HG03025 (cell line): ENCODE results near the gene EPS15.
"Not testable (repeated sequence)": the region's sequence is repeated elsewhere in the genome, so short reads cannot be mapped to it uniquely, and the experiment has no call there.

Source experiments
- ATAC-seq: cut with Tn5 transposase; IDR thresholded peaks from one replicate; pipeline ENCODE4 v1.9.1; 2021; ENCODE audit warnings: mild to moderate bottlenecking, moderate library complexity; ENCODE audit not compliant: unreplicated experiment, low FRiP score

Gene EPS15

GRCh38 chr1:51409755-51410541 is 109.1 kb downstream of the EPS15 start:
- ATAC-seq = not testable (repeated sequence)

DNA sequence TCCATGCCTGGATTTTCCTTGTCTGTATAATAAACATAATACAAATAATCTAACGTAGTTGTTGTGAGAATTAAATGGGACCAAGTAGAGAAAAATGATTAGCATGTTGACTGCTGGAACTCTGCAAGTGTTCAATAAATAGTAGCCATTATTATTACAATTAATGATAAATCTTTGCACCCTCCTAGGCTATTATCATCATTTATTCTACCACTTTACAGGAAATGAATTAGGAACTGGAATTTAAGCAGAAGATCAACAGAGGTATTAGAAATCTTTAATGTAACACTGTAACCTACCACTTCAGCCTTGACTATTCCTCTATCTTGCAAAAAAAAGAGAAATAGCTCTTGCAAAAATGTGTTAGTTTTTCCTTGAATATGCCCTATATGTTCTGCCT is 126.8 kb downstream of the EPS15 start:
- ATAC-seq = no peak

DNA sequence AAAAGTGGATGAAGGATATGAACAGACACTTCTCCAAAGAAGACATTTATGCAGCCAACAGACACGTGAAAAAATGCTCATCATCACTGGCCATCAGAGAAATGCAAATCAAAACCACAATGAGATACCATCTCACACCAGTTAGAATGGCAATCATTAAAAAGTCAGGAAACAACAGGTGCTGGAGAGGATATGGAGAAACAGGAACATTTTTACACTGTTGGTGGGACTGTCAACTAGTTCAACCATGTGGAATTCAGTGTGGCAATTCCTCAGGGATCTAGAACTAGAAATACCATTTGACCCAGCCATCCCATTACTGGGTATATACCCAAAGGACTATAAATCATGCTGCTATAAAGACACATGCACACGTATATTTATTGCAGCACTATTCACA is 128.4 kb downstream of the EPS15 start:
- ATAC-seq = not testable (repeated sequence)

- not testable (repeated sequence) for ATAC-seq
Observed at GRCh38 chr1:51387288-51387687, 131.8 kb downstream of the EPS15 start.

- not testable (repeated sequence) for ATAC-seq
Observed at GRCh38 chr1:51386259-51386658, 132.8 kb downstream of the EPS15 start.

GRCh38 chr1:51385776-51386175 is 133.3 kb downstream of the EPS15 start:
- no peak for ATAC-seq

- no peak for ATAC-seq
Observed at GRCh38 chr1:51381964-51382363, 137.1 kb downstream of the EPS15 start.

GRCh38 chr1:51380936-51381335 is 138.1 kb downstream of the EPS15 start:
- no peak for ATAC-seq

DNA sequence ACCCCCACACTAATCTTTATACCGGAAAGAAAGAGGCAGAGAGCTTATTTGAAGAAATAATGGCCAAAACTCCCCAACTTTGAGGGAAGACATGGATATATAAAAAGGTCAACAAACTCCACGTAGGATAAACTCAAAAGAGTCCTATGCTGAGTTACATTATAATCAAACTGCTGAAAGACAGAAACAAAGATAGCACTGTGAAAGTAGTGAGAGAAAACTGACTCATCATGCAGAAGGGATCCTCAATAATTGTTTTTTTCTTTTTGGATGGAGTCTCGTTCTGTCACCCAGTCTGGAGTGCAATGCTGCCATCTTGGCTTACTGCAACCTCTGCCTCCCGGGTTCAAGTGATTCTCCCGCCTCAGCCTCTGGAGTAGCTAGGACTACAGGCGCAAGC is 140.2 kb downstream of the EPS15 start:
- ATAC-seq = no peak

DNA sequence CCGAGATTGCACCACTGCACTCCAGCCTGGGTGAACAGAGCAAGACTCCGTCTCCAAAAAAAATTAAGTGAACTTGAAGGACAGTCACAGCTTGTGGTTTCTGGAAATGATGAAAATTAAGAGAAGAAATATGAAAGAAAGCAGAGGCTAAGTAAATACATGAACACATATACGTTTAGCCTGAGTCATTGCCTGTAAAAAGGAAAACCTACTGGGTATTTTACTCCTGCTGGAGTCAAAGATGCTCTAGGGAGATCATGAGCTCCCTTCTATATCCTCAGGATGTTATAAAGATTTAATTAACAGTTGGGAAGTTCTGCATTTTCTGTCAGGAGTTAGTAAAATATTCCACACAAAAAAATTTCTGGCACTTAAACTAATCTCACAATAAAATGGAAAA is 145.2 kb downstream of the EPS15 start:
- ATAC-seq = no peak

GRCh38 chr1:51372561-51372960 is 146.5 kb downstream of the EPS15 start:
- no peak for ATAC-seq

DNA sequence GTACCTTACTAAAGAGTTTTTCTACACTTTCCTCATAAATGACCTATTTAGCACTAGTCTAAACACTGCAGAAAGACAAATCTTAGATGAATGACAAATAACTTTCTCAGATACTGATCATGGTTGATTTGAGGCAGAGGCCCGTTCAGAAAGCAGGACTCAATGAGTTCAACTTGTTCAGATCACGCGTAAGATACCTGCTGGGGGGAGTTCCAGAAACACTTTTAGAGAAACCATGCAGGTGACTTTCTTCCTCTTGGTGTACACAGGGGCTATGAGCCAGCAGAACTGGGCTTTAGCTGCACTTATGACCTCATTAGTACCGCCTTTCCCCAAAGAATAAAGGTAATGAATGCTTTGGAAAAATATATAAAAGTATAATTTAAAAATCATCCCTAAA is 149.9 kb downstream of the EPS15 start:
- no peak for ATAC-seq

- ATAC-seq = no peak
Observed at GRCh38 chr1:51365774-51366173, 153.3 kb downstream of the EPS15 start.

DNA sequence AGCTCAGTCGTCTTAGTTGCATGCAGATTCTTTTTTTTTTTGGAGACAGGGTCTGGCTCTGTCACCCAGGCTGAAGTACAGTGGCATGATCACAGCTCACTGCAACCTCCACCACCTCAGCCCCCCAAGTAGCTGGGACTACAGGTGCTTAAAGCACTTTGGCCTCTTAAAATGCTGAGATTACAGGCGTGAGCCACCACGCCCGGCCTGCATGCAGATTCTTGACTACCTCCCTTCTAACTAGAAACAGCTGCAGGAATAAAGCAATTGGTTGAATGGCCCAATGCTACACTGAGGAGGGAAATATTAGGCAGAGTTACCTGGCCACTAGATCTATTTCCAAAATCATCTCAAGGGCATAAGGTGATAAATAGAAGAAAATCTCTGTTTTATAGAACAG is 159.2 kb downstream of the EPS15 start:
- no peak for ATAC-seq

GRCh38 chr1:51355382-51355781 is 163.7 kb downstream of the EPS15 start:
- no peak for ATAC-seq

GRCh38 chr1:51354416-51354815 is 164.7 kb downstream of the EPS15 start:
- no peak for ATAC-seq

DNA sequence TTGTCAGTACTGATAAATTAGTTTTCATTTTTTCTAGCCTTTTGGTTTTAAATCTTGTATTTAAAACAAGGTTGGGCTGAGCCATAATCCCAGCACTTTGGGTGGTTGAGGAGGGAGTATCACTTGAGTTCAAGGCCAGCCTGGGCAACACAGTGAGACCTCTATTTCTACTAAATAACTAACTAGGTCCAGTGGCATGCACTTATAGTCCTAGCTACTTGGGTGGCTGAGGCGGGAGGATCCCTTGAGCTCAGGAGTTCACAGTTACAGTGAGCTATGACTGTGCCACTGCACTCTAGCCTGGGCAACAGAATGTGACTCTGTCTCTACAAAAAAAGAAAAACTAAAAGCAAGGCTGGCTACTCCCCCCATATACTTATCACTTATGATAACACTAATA is 167.2 kb downstream of the EPS15 start:
- no peak for ATAC-seq

DNA sequence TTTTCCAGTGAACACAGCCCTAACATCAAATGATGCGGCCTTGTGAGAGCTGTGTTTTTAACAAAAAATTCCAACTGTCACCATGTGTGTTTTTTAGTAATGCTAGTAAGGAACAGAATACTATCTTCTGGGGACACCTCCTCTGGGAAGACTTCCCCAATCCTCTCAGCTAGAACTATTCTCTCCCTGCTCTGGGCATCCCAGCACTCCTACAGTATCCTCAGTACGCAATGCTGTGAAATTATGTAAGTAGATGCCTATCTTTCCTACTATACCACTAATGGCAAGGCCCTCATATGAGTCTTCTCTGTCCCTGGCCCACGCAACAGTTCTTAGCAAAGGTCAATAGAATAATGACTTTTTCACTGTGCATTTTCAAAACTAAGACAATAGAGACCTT is 169.2 kb downstream of the EPS15 start:
- ATAC-seq = no peak

DNA sequence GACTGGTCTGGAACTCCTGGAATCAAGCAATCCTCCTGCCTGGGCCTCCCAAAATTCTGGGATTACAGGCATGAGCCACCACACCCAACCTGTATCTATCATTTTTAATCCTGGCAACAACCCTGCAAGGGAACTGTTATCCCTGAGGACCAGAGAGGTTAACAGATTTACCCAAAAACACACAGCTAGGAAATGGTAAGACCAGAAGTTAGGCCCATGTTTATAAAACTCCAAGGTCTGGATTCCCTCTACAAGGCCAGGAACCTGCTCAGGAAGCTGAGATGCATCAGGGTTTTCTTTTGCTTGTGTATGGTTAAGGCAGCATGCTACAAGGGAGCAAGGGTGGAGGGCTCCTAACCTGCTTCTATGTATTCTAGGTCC is 170.9 kb downstream of the EPS15 start:
- ATAC-seq = no peak

DNA sequence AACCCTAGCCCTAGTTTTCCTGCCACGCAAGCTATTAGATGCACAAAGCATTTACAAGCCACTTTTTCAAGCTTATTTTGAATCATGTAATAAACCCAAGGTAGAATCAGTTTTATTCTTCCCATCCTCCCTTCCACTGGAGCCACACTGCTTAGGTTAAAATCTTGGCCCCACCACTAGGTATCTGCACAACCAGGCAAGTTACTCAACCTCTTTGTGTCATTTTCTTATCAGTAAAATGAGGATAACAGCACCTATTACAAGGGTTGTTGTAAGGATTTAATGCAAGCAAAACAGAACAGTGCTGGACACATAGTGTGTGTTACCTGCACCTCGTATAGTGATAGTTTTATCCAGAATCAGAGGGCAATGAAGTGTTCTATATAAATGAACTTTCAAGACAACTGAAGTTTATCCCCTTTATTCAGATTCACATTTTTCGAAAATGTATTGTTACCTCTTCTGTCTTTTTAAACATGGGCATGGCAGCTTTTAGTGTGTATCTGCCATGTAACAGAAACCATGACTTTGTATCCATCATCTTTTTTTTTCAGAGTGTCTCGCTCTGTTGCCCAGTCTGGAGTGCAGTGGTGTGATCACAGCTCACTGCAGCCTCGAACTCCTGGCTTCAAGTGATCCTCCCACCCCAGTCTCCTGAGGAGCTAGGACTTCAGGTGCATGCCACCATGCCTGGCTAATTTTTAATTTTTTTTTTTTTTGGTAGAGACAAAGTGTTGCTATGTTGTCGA is 171.5 kb downstream of the EPS15 start:
- no peak for ATAC-seq

DNA sequence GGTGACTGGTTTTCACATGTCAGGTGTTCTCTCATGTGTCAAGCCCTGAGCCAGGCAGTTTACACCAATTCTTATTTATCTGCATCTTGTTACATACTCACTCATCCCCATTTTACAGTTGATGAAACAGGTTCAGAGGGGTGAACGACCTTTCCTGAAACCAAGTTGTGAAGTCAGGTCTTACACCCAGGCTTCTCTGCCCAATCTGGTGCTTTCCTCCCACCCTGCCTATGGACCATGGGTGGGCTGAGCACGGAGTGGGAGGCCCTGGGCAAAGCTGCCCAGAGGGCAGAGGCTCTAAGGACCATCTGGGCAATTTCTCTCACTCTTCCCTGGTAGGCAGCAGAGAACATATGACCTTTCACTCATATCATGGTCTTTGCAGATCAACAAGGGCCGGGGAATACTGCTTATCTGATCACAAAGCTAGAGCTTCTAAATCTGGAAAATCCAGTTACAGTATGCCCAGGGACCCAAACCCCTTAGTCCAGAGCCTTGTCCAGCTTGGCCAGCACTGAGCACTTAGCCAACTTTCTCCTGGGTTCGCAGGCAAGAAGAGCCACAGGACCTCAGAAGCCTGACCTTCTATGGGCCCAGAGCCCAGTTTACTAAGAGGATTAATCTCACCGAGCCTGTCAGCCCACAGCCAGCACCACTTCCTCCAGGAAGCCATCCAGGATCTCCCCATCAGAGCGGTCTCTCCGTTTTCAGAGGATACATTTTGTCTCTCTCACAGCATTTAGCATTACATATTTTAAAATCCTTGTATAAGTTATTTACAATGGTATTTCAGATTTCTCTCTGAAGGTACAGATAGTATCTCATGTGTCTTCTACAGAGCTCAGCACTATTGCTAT is 172.8 kb downstream of the EPS15 start:
- no peak for ATAC-seq
